NCI-H2107 treated with DMSO at 0.1 percent for 48 hours (cell line): ENCODE results near the gene INSYN2B.
"Not testable (repeated sequence)": the region's sequence is repeated elsewhere in the genome, so short reads cannot be mapped to it uniquely, and the experiment has no call there.

Experiments
- DNase-seq: peaks from one replicate; lab custom pipeline; 2025; ENCODE audit not compliant: unreplicated experiment; lab: John Stamatoyannopoulos, UW

INSYN2B gene

DNA sequence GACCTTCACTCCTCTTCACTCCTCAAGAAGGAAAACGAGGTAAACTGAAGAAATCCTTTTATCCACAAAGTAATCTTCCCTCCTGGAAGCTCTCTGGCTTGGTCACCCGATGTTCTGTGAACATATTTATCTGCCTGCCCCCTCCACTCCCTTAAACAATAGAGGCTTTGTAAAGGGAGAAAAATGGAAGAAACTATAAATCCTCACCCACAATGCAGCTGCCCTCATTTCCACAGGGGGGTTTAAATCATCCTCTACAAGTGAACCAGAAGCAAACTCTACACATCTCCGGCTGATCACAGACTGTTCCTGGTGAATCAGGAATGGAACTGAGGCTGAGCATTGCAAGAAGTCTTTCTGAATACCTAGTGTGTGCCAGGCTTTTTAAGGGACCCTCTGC, 7.2 kb downstream of the INSYN2B start:
- DNase-seq = no peak

GRCh38 chr5:169971780-169972179, 8.5 kb downstream of the INSYN2B start:
- no peak for DNase-seq

DNA sequence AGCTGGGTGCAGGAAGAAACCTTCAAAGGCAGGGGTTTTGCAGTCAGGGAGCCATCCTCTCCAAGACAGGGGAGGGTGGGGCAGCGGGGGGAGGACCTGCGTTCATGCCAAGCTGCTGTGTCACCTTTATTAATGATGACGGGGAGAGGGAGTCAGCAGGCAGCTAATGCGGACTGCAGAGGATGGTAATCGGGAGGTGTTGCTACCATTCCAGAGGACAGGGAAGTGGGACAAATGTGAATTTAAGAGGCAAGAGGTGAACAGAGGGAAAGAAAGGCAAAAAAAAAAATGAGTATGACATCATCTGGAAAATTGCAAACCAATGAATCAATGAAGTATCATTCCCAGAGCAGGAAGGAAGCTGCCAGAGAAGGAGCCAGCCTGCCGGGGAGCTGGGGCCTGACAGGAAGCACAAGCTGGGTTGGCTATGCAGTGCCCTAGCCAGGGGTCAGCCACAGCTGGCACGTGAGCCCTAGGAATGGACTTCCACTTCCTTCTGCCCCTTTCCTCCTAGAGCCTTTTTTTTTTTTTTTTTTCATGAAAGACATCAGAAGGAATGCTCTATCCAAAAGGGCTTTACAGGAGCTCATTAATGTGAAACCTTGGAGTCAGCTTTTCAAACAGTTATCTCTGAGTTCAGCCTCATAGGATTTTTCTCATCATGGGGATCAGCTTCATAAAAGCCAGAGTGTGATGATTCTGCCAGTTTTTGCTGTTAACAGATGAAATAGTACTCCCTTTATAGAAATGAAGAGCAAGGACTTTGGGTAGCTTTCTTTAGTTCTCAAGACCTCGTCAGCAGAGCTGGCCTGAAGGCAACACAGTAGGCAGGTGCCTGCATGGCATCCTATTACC, 9.2 kb downstream of the INSYN2B start:
- DNase-seq = no peak

GRCh38 chr5:169970339-169970738, 10.0 kb downstream of the INSYN2B start:
- no peak for DNase-seq

DNA sequence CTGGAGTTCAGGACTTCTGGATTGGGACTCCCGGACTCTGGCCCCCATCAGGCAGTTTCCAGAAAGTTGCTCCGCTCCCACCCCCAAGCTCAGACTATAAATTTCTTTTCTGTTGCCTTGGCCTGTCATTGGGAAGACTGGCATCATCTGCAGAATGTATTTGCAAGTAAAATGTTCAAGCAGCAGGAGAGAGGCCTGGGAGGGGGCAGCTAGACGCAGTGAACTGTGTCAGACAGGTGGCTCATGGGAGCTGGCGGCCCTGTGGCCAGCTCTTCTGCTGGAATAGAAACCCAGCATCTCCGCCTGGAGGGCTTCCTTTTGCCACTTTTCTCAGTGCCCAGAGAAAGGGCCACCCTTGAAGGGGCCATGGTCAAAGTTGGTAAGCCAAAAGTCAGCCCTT, 16.0 kb downstream of the INSYN2B start:
- no peak for DNase-seq

- DNase-seq = no peak
These were observed 19.6 kb downstream of the INSYN2B start for GRCh38 chr5:169960659-169961058.

- no peak for DNase-seq
These were observed 22.0 kb downstream of the INSYN2B start for GRCh38 chr5:169958278-169958677.

DNA sequence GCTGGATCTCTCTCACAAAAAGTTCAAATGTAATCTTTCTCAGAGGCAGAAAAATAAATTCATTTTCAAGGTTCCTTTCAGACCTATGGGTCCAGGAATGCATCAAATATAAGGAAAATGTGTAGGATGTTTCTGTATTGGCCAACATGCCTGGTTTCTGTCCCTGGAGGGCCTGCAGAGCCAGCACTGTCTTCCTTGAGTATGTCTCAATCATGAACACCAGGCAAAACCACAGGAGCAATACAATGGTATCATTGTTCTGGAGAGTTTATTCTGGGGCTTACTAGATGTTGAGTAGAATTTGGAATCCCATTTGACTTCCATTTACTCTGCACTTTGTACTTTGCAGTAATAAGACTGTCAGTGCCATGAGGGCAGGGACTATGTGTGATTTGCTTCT, 23.5 kb downstream of the INSYN2B start:
- no peak for DNase-seq

GRCh38 chr5:169956126-169956525, 24.2 kb downstream of the INSYN2B start:
- DNase-seq = no peak

- DNase-seq = no peak
These were observed 25.5 kb downstream of the INSYN2B start for GRCh38 chr5:169954786-169955185.

GRCh38 chr5:169953196-169953595, 27.1 kb downstream of the INSYN2B start:
- not testable (repeated sequence) for DNase-seq

GRCh38 chr5:169950333-169950732, 30.0 kb downstream of the INSYN2B start:
- no peak for DNase-seq

DNA sequence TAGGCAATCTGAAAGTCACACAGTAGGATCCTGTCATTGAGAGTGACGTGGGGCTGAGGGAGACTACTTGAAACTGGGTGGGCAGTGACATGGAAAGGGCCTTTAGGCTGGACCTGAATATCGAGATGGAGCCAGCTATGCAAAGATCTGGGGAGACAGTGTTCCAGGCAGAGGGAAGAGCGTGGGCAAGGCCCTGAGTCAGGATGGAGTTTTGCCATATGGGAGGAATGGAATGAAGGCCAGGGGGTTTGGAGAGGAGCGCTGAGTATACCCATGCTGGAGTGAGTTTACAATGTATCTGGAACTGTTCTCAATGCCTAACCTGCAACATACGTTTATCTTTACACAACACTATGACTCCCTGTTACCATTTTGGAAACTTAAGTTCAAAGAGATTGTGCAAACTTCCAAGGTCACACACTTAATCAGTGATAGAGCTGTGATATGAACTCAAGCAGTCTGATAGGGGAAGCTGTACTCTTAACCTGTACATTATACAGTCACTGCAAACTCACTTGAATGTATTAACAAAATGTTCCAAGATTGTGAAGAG, 33.5 kb downstream of the INSYN2B start:
- DNase-seq = no peak

DNA sequence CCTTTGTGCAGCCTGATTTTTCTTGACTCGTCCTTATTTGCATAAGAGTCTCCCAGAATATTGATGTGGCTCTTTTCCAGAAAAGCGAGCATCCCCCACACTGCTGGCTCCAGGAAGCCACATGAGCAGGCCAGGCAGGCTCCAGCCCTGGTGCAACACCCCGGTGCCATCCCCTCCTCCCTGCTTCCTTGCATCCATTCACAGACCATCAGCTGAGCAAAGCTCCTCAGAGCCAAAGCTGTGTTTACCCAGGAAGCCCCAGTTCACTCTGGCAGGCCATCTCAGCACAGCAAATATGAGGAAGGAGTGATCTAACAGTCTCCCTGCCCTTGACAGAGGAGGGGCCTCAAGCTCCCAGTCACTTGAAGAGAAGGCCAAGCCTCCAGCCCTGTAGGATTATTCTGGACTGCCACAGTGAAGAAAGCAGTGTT, 34.4 kb downstream of the INSYN2B start:
- DNase-seq = no peak

DNA sequence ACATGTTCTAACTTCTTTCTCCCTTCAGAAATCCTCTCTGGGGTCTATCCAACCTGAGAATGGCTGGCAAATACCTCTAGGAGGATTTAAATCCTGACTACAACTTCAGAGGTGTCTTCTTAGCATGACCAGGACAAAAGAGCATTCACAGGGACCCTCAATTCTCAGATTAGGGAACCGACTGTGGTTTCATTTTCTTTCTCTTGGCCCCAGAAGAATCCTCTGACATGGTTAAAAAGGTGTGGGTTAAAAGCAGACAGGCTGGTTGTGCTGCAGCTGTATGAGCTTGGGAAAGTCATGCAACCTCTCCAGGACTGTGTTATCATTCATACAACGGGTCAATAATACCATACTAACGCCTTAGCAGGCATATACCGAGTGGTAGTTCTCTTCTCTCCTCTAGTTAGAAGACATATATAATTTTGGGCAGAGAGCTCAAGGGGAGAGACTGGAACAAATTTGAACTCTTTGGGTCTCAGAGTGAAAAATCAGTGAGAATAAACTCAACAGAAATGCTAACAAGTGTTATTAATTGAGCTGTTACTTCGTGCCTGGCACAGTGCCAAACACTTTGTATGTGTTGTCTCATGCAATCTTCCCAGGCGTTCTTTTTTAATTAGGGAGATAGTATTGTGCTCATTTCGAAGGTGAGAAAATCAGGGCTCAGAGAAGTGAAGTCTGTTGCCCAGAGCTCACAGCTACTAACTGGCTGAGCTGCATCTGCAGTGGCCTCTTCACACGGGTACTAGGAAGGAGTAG, 35.2 kb downstream of the INSYN2B start:
- no peak for DNase-seq

DNA sequence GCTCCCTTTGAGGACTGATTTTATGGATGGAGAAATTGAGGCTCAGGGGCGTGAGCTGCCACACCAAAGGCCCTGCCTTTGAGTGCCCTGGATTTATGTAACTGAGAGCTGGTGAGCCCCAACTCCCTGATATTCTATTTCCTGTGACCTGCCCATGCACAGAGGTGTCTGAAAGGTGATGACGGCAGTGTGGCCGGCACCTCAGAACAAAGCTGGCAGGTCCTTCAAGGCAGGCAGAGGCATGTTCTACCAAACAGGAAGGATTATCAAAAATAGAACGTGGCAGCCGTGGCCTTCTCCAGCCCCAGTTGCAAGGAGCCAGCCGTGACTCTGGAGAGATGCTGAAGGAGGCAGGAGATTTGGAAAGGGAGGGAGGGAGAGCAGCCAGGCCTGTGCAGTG, 36.2 kb downstream of the INSYN2B start:
- no peak for DNase-seq

- no peak for DNase-seq
These were observed 37.3 kb downstream of the INSYN2B start for GRCh38 chr5:169943026-169943425.

- DNase-seq = no peak
These were observed 38.1 kb downstream of the INSYN2B start for GRCh38 chr5:169942181-169942580.

DNA sequence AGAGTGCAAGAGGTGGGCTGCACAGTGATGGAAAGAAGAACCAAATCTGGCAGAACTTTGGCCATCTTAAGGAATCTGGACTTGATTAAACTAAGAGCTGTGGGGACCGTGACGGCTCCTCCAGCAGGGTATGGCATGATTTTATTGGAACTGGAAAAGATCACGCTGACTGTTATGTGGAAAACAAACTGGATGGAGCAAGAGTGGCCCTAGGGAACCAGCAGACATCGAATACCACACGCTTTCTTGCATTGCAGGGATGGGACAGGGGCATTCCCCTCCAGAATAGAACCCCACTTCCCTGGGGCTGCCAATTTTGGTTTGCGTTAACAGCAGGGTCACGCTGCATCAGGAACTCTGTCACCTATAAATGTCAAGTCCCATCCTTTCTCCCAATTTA, 38.8 kb downstream of the INSYN2B start:
- no peak for DNase-seq

DNA sequence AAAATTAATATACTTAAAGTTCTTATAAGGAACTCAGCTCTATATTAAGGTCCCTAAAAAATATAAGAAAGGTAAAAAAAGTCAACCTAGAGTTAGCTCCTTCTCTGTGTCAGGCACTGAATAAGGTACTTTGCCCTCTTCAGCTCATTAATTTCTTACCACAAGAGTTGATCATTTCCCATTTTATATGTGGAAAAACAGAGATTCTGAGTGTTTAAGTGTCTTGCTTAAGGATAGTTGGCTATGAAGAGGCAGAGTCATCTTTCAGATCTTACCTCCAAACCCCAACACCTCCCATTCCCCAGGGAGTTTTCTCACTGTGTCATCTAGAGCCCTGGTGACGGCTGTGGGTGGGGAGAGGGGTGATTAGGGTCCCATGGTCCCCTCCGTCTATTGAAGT, 40.6 kb downstream of the INSYN2B start:
- no peak for DNase-seq

DNA sequence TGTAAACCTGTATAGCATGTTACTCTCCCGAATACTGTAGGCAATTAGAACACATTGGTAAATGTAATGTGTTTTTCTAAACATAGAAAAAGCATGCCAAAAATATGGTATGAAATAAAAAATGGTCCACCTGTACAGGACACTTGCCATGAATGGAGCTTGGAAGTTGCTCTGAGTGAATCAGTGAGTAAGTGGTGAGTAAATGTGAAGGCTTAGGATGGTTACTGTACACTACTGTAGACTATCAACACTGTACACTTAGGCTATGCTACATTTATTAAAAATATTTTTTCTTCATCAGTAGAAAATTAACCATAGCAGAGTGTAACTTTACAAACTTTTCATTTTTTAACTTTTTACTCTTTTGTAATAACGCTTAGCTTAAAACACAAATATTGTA, 41.9 kb downstream of the INSYN2B start:
- no peak for DNase-seq

GRCh38 chr5:169935762-169936161, 44.5 kb downstream of the INSYN2B start:
- no peak for DNase-seq
